Measurements from ENCODE around the gene LLPH. TPM values are rescaled to one million over a fixed set of nuclear protein-coding genes. Genes with fewer than 3 reads are reported as not detected.

LLPH gene
- total RNA-seq, 4 donors from 2014 or later, result 9.5 to 21.4 (median 12.5) TPM

- intact Hi-C loops (cut with DNase I; ENCODE audit: low total_unique reads) (loop anchor here (10.0 kb wide), 1 partner anchor 140 kb away; the partner anchor contains the start of gene HELB), in situ Hi-C loops (cut with MboI; ENCODE audit: low sequenced_read_pairs in 4 of 4) (loop anchor here in 1 of 4 donors (25.0 kb wide), 1 partner anchor 148 kb away; the partner anchor contains the start of gene HELB)
- ATAC-seq, result no peak
Observed at GRCh38 chr12:66164349-66164821, 33.8 kb upstream of the LLPH start.

DNA sequence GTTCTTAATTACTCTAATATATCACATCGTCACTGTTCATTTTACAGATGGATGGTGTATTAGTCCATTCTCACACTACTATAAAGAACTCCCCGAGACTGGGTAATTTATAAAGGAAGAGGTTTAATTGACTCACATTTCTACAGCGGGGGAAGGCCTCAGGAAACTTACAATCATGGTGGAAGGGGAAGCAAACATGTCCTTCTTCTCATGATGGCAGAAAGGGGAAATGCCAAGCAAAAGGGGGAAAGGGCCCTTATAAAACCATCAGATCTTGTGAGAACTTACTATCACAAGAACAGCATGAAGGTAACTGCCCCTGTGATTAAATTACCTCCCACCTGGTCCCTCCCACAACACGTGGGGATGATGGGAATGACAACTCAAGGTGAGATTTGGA lies 32.7 kb upstream of the LLPH start:
- no peak overlapping the region for H3K27ac ChIP-seq
- TF ChIP-seq POLR2A (IDR thresholded peaks at IDR 0.05), result no peak
- TF ChIP-seq, protein P1, sequence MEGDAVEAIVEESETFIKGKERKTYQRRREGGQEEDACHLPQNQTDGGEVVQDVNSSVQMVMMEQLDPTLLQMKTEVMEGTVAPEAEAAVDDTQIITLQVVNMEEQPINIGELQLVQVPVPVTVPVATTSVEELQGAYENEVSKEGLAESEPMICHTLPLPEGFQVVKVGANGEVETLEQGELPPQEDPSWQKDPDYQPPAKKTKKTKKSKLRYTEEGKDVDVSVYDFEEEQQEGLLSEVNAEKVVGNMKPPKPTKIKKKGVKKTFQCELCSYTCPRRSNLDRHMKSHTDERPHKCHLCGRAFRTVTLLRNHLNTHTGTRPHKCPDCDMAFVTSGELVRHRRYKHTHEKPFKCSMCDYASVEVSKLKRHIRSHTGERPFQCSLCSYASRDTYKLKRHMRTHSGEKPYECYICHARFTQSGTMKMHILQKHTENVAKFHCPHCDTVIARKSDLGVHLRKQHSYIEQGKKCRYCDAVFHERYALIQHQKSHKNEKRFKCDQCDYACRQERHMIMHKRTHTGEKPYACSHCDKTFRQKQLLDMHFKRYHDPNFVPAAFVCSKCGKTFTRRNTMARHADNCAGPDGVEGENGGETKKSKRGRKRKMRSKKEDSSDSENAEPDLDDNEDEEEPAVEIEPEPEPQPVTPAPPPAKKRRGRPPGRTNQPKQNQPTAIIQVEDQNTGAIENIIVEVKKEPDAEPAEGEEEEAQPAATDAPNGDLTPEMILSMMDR (IDR thresholded peaks at IDR 0.05 in 4 of 5, conservative IDR thresholded peaks at IDR 0.05 in 1 of 5), result no peak
- DNase-seq, result no peak
- H3K9me3 ChIP-seq, result peaks cover 0 to 6% (median 0%) of the 10 kb centered on the region in 3 donors
- peaks cover 0 to 15% of the 10 kb centered on the region in 2 donors for H3K36me3 ChIP-seq
- intact Hi-C loops (cut with DNase I; ENCODE audit: low total_unique reads) (loop anchor here (10.0 kb wide), 1 partner anchor 142 kb away; the partner anchor contains the start of gene HELB), in situ Hi-C loops (cut with MboI; ENCODE audit: low sequenced_read_pairs in 4 of 4) (loop anchor here in 1 of 4 donors (25.0 kb wide), 1 partner anchor 149 kb away; the partner anchor contains the start of gene HELB)
- H3K4me1 ChIP-seq, result peaks cover 9 to 17% of the 10 kb centered on the region in 2 donors
- no peaks in the 10 kb centered on the region for H3K27me3 ChIP-seq
- H3K4me3 ChIP-seq, result no peak overlapping the region
- ATAC-seq, result no peak

More at GRCh38 chr12:66164349-66164821, 33.8 kb upstream of the LLPH start:
- H3K4me3 ChIP-seq, result no peak overlapping the region
- H3K4me1 ChIP-seq, result peaks cover 12 to 23% of the 10 kb centered on the region in 2 donors
- no peaks in the 10 kb centered on the region for H3K27me3 ChIP-seq
- TF ChIP-seq, protein P1 (IDR thresholded peaks at IDR 0.05 in 4 of 5, conservative IDR thresholded peaks at IDR 0.05 in 1 of 5), result no peak
- TF ChIP-seq POLR2A (IDR thresholded peaks at IDR 0.05), result no peak
- H3K9me3 ChIP-seq, result peaks cover 0 to 6% (median 0%) of the 10 kb centered on the region in 3 donors
- no peak overlapping the region for H3K27ac ChIP-seq
- no peak for DNase-seq
- H3K36me3 ChIP-seq, result peaks cover 0 to 7% of the 10 kb centered on the region in 2 donors

GRCh38 chr12:66162701-66163100 lies 32.2 kb upstream of the LLPH start:
- in situ Hi-C loops (cut with MboI; ENCODE audit: low sequenced_read_pairs in 4 of 4), result loop anchor here in 1 of 4 donors (25.0 kb wide), 1 partner anchor 150 kb away; the partner anchor contains the start of gene HELB

GRCh38 chr12:66160704-66161103 lies 30.2 kb upstream of the LLPH start:
- TF ChIP-seq, protein P1 (IDR thresholded peaks at IDR 0.05 in 4 of 5, conservative IDR thresholded peaks at IDR 0.05 in 1 of 5), result no peak
- no peak for TF ChIP-seq POLR2A (IDR thresholded peaks at IDR 0.05)
- Histone ChIP-seq H3K27me3 (no peaks in the 10 kb centered on the region), H3K4me1 (no peaks in the 10 kb centered on the region), H3K27ac (no peak overlapping the region), H3K36me3 (peaks cover 0 to 15% of the 10 kb centered on the region in 2 donors), H3K9me3 (peaks cover 0 to 6% (median 0%) of the 10 kb centered on the region in 3 donors), H3K4me3 (no peak overlapping the region)
- DNase-seq (no peak), ATAC-seq (no peak)
- intact Hi-C loops (cut with DNase I; ENCODE audit: low total_unique reads), result loop anchor here (10.0 kb wide), 1 partner anchor 144 kb away; the partner anchor contains the start of gene HELB
- in situ Hi-C loops (cut with MboI; ENCODE audit: low sequenced_read_pairs in 4 of 4), result loop anchor here in 1 of 4 donors (25.0 kb wide), 1 partner anchor 152 kb away; the partner anchor contains the start of gene HELB

More at GRCh38 chr12:66162701-66163100, 32.2 kb upstream of the LLPH start:
- no peak for ATAC-seq
- Histone ChIP-seq H3K4me3 (no peak overlapping the region), H3K9me3 (peaks cover 0 to 6% (median 0%) of the 10 kb centered on the region in 3 donors), H3K36me3 (peaks cover 0 to 15% of the 10 kb centered on the region in 2 donors), H3K27me3 (no peaks in the 10 kb centered on the region), H3K4me1 (peaks cover 3 to 12% of the 10 kb centered on the region in 2 donors), H3K27ac (no peak overlapping the region)
- TF ChIP-seq POLR2A (IDR thresholded peaks at IDR 0.05), result no peak
- TF ChIP-seq, protein P1 (IDR thresholded peaks at IDR 0.05 in 4 of 5, conservative IDR thresholded peaks at IDR 0.05 in 1 of 5), result no peak
- intact Hi-C loops (cut with DNase I; ENCODE audit: low total_unique reads), result loop anchor here (10.0 kb wide), 1 partner anchor 142 kb away; the partner anchor contains the start of gene HELB
- DNase-seq, result no peak
